Measurements from ENCODE around the gene MEF2A. TPM values are rescaled to one million over a fixed set of nuclear protein-coding genes. Genes with fewer than 3 reads are reported as not detected.

MEF2A gene
- total and polyA plus RNA-seq, 4 experiments from 2014 or later, result 11.4 to 27.8 (median 22.7) TPM

- Mint-ChIP-seq H3K27me3 (no peaks in the 10 kb centered on the region), H3K4me3 (peak overlapping the region in 1 of 8 donors; percentile 48), H3K27ac (peak overlapping the region in 2 of 7 donors; percentile 22 to 57), H3K36me3 (peaks cover 0 to 8% of the 10 kb centered on the region in 2 donors), H3K4me1 (peaks cover 23 to 32% (median 28%) of the 10 kb centered on the region in 4 donors), H3K9me3 (peaks cover 0 to 3% (median 0%) of the 10 kb centered on the region in 8 donors)
- H3K4me1 ChIP-seq (ENCODE audit: insufficient read depth, low read length), result peaks cover 23% of the 10 kb centered on the region
- H3K9me3 ChIP-seq (ENCODE audit: control insufficient read depth in 1 of 2, low read length in 2 of 2), result no peaks in the 10 kb centered on the region
- no peak for DNase-seq
- H3K27me3 ChIP-seq (ENCODE audit: insufficient read depth, low read length), result no peaks in the 10 kb centered on the region
- H3K27ac ChIP-seq (ENCODE audit: low read depth, low read length), result no peak overlapping the region
- POLR2A ChIA-PET (ENCODE audit: partially characterized antibody), result interaction anchor here (2.4 kb wide), 1 partner anchor 11 kb away, joined by 13 read pairs; the partner anchor contains the start of gene LYSMD4
- H3K4me3 ChIP-seq (ENCODE audit: low read length in 2 of 2), result no peak overlapping the region
- CTCF ChIA-PET (ENCODE audit: partially characterized antibody), result interaction anchor here (1.0 kb wide), 1 partner anchor 18 kb away, joined by 3 read pairs; no protein-coding TSS in a partner anchor
- intact Hi-C loops (cut with micrococcal nuclease), result no loop called here
- H3K36me3 ChIP-seq (ENCODE audit: insufficient read depth, low read length), result no peaks in the 10 kb centered on the region
Measured at GRCh38 chr15:99722406-99722805, 156.6 kb downstream of the MEF2A start.

GRCh38 chr15:99726333-99726732 lies 160.5 kb downstream of the MEF2A start:
- intact Hi-C loops (cut with micrococcal nuclease), result no loop called here
- no peak for DNase-seq
- H3K27ac Mint-ChIP-seq, result no peak overlapping the region

GRCh38 chr15:99727330-99727729 lies 161.5 kb downstream of the MEF2A start:
- ChIA-PET POLR2A (ENCODE audit: partially characterized antibody) (no interaction called here), CTCF (ENCODE audit: partially characterized antibody) (interaction anchor here (2.9 kb wide), 1 partner anchor 23 kb away, joined by 10 read pairs; no protein-coding TSS in a partner anchor)
- no peak overlapping the region for H3K4me3 ChIP-seq (ENCODE audit: low read length in 2 of 2)
- H3K4me1 ChIP-seq (ENCODE audit: insufficient read depth, low read length), result peaks cover 7% of the 10 kb centered on the region
- Mint-ChIP-seq H3K9me3 (no peaks in the 10 kb centered on the region), H3K4me1 (peaks cover 8 to 13% (median 9%) of the 10 kb centered on the region in 4 donors), H3K36me3 (peaks cover 3 to 18% of the 10 kb centered on the region in 2 donors), H3K27me3 (no peaks in the 10 kb centered on the region), H3K4me3 (no peak overlapping the region), H3K27ac (peak overlapping the region in 1 of 7 donors; percentile 48)
- DNase-seq, result no peak
- H3K27me3 ChIP-seq (ENCODE audit: insufficient read depth, low read length), result no peaks in the 10 kb centered on the region
- intact Hi-C loops (cut with micrococcal nuclease), result no loop called here
- no peak overlapping the region for H3K27ac ChIP-seq (ENCODE audit: low read depth, low read length)
- H3K36me3 ChIP-seq (ENCODE audit: insufficient read depth, low read length), result peaks cover 13% of the 10 kb centered on the region
- no peaks in the 10 kb centered on the region for H3K9me3 ChIP-seq (ENCODE audit: control insufficient read depth in 1 of 2, low read length in 2 of 2)

More at GRCh38 chr15:99726333-99726732, 160.5 kb downstream of the MEF2A start:
- peaks cover 0 to 3% (median 0%) of the 10 kb centered on the region in 8 donors for H3K9me3 Mint-ChIP-seq
- H3K27me3 Mint-ChIP-seq, result no peaks in the 10 kb centered on the region
- peaks cover 3% of the 10 kb centered on the region for H3K4me1 ChIP-seq (ENCODE audit: insufficient read depth, low read length)
- H3K9me3 ChIP-seq (ENCODE audit: control insufficient read depth in 1 of 2, low read length in 2 of 2), result no peaks in the 10 kb centered on the region
- peaks cover 3 to 16% of the 10 kb centered on the region in 2 donors for H3K36me3 Mint-ChIP-seq
- no peaks in the 10 kb centered on the region for H3K27me3 ChIP-seq (ENCODE audit: insufficient read depth, low read length)
- no peak overlapping the region for H3K4me3 ChIP-seq (ENCODE audit: low read length in 2 of 2)
- no peak overlapping the region for H3K4me3 Mint-ChIP-seq
- ChIA-PET POLR2A (ENCODE audit: partially characterized antibody) (no interaction called here), CTCF (ENCODE audit: partially characterized antibody) (interaction anchor here (0.9 kb wide), 1 partner anchor 19 kb away, joined by 3 read pairs; no protein-coding TSS in a partner anchor)
- H3K27ac ChIP-seq (ENCODE audit: low read depth, low read length), result no peak overlapping the region
- peaks cover 13% of the 10 kb centered on the region for H3K36me3 ChIP-seq (ENCODE audit: insufficient read depth, low read length)
- H3K4me1 Mint-ChIP-seq, result peaks cover 6 to 11% (median 8%) of the 10 kb centered on the region in 4 donors

- POLR2A ChIA-PET (ENCODE audit: partially characterized antibody), result no interaction called here
- Mint-ChIP-seq H3K27me3 (no peaks in the 10 kb centered on the region), H3K4me3 (no peak overlapping the region), H3K9me3 (no peaks in the 10 kb centered on the region), H3K36me3 (peaks cover 3 to 19% of the 10 kb centered on the region in 2 donors), H3K27ac (peak overlapping the region in 1 of 7 donors; percentile 48), H3K4me1 (peaks cover 9 to 15% (median 11%) of the 10 kb centered on the region in 4 donors)
- CTCF ChIA-PET (ENCODE audit: partially characterized antibody), result interaction anchor here (2.4 to 2.9 kb wide), 2 partner anchors 19 to 24 kb away, joined by 10 to 11 read pairs; no protein-coding TSS in a partner anchor
- Histone ChIP-seq H3K4me1 (ENCODE audit: insufficient read depth, low read length) (peaks cover 11% of the 10 kb centered on the region), H3K4me3 (ENCODE audit: low read length in 2 of 2) (no peak overlapping the region), H3K36me3 (ENCODE audit: insufficient read depth, low read length) (peaks cover 13% of the 10 kb centered on the region), H3K9me3 (ENCODE audit: control insufficient read depth in 1 of 2, low read length in 2 of 2) (no peaks in the 10 kb centered on the region), H3K27me3 (ENCODE audit: insufficient read depth, low read length) (no peaks in the 10 kb centered on the region), H3K27ac (ENCODE audit: low read depth, low read length) (no peak overlapping the region)
- intact Hi-C loops (cut with micrococcal nuclease), result no loop called here
- DNase-seq, result no peak
Measured at GRCh38 chr15:99727733-99728132, 161.9 kb downstream of the MEF2A start.

- H3K36me3 ChIP-seq (ENCODE audit: insufficient read depth, low read length), result peaks cover 13% of the 10 kb centered on the region
- CTCF ChIA-PET (ENCODE audit: partially characterized antibody), result interaction anchor here (2.4 to 2.9 kb wide), 2 partner anchors 20 to 25 kb away, joined by 10 to 11 read pairs; no protein-coding TSS in a partner anchor
- intact Hi-C loops (cut with micrococcal nuclease), result no loop called here
- peaks cover 14% of the 10 kb centered on the region for H3K4me1 ChIP-seq (ENCODE audit: insufficient read depth, low read length)
- no peaks in the 10 kb centered on the region for H3K27me3 ChIP-seq (ENCODE audit: insufficient read depth, low read length)
- POLR2A ChIA-PET (ENCODE audit: partially characterized antibody), result no interaction called here
- no peak for DNase-seq
- H3K27ac ChIP-seq (ENCODE audit: low read depth, low read length), result no peak overlapping the region
- H3K4me3 ChIP-seq (ENCODE audit: low read length in 2 of 2), result no peak overlapping the region
- Mint-ChIP-seq H3K36me3 (peaks cover 3 to 19% of the 10 kb centered on the region in 2 donors), H3K4me1 (peaks cover 12 to 20% (median 15%) of the 10 kb centered on the region in 4 donors), H3K4me3 (no peak overlapping the region), H3K27me3 (no peaks in the 10 kb centered on the region), H3K9me3 (no peaks in the 10 kb centered on the region), H3K27ac (no peak overlapping the region)
- no peaks in the 10 kb centered on the region for H3K9me3 ChIP-seq (ENCODE audit: control insufficient read depth in 1 of 2, low read length in 2 of 2)
Measured at GRCh38 chr15:99728916-99729315, 163.1 kb downstream of the MEF2A start.

GRCh38 chr15:99729327-99729726 lies 163.5 kb downstream of the MEF2A start:
- peaks cover 3 to 19% of the 10 kb centered on the region in 2 donors for H3K36me3 Mint-ChIP-seq
- DNase-seq, result no peak
- H3K27ac Mint-ChIP-seq, result no peak overlapping the region
- no peaks in the 10 kb centered on the region for H3K27me3 Mint-ChIP-seq
- H3K9me3 ChIP-seq (ENCODE audit: control insufficient read depth in 1 of 2, low read length in 2 of 2), result no peaks in the 10 kb centered on the region
- H3K4me1 ChIP-seq (ENCODE audit: insufficient read depth, low read length), result peaks cover 14% of the 10 kb centered on the region
- no peaks in the 10 kb centered on the region for H3K27me3 ChIP-seq (ENCODE audit: insufficient read depth, low read length)
- H3K4me3 Mint-ChIP-seq, result no peak overlapping the region
- H3K36me3 ChIP-seq (ENCODE audit: insufficient read depth, low read length), result peaks cover 13% of the 10 kb centered on the region
- no peaks in the 10 kb centered on the region for H3K9me3 Mint-ChIP-seq
- H3K27ac ChIP-seq (ENCODE audit: low read depth, low read length), result no peak overlapping the region
- ChIA-PET CTCF (ENCODE audit: partially characterized antibody) (interaction anchor here (2.4 to 2.9 kb wide), 2 partner anchors 21 to 25 kb away, joined by 10 to 11 read pairs; no protein-coding TSS in a partner anchor), POLR2A (ENCODE audit: partially characterized antibody) (no interaction called here)
- H3K4me1 Mint-ChIP-seq, result peaks cover 12 to 20% (median 15%) of the 10 kb centered on the region in 4 donors
- H3K4me3 ChIP-seq (ENCODE audit: low read length in 2 of 2), result no peak overlapping the region
- intact Hi-C loops (cut with micrococcal nuclease), result no loop called here

GRCh38 chr15:99729920-99730319 lies 164.1 kb downstream of the MEF2A start:
- H3K27ac Mint-ChIP-seq, result no peak overlapping the region
- no peak overlapping the region for H3K4me3 Mint-ChIP-seq
- H3K27me3 Mint-ChIP-seq, result no peaks in the 10 kb centered on the region
- ChIA-PET POLR2A (ENCODE audit: partially characterized antibody) (no interaction called here), CTCF (ENCODE audit: partially characterized antibody) (interaction anchor here (2.4 to 2.9 kb wide), 2 partner anchors 21 to 26 kb away, joined by 10 to 11 read pairs; no protein-coding TSS in a partner anchor)
- H3K4me1 Mint-ChIP-seq, result peaks cover 12 to 24% (median 16%) of the 10 kb centered on the region in 4 donors
- peaks cover 13% of the 10 kb centered on the region for H3K36me3 ChIP-seq (ENCODE audit: insufficient read depth, low read length)
- H3K27me3 ChIP-seq (ENCODE audit: insufficient read depth, low read length), result no peaks in the 10 kb centered on the region
- DNase-seq, result no peak
- H3K4me1 ChIP-seq (ENCODE audit: insufficient read depth, low read length), result peaks cover 14% of the 10 kb centered on the region
- no peaks in the 10 kb centered on the region for H3K9me3 Mint-ChIP-seq
- intact Hi-C loops (cut with micrococcal nuclease), result loop anchor here (5.0 to 10.0 kb wide), 3 partner anchors 195 to 1078 kb away; no protein-coding TSS in a partner anchor
- no peak overlapping the region for H3K27ac ChIP-seq (ENCODE audit: low read depth, low read length)
- no peak overlapping the region for H3K4me3 ChIP-seq (ENCODE audit: low read length in 2 of 2)
- H3K36me3 Mint-ChIP-seq, result peaks cover 3 to 19% of the 10 kb centered on the region in 2 donors
- no peaks in the 10 kb centered on the region for H3K9me3 ChIP-seq (ENCODE audit: control insufficient read depth in 1 of 2, low read length in 2 of 2)
